ENCODE results near the gene NOLC1.

- TF ChIP-seq, protein P1, sequence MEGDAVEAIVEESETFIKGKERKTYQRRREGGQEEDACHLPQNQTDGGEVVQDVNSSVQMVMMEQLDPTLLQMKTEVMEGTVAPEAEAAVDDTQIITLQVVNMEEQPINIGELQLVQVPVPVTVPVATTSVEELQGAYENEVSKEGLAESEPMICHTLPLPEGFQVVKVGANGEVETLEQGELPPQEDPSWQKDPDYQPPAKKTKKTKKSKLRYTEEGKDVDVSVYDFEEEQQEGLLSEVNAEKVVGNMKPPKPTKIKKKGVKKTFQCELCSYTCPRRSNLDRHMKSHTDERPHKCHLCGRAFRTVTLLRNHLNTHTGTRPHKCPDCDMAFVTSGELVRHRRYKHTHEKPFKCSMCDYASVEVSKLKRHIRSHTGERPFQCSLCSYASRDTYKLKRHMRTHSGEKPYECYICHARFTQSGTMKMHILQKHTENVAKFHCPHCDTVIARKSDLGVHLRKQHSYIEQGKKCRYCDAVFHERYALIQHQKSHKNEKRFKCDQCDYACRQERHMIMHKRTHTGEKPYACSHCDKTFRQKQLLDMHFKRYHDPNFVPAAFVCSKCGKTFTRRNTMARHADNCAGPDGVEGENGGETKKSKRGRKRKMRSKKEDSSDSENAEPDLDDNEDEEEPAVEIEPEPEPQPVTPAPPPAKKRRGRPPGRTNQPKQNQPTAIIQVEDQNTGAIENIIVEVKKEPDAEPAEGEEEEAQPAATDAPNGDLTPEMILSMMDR (IDR thresholded peaks at IDR 0.05): no peak
- no peak for TF ChIP-seq POLR2A (IDR thresholded peaks at IDR 0.05)
These were observed 44.7 kb downstream of the NOLC1 start for GRCh38 chr10:102196893-102197292.
